AG10803 (cell line): ENCODE measurements around the gene IPO11.

Source experiments
- DNase-seq: peaks from one replicate; pipeline ENCODE4 v3.0.0; 2010; ENCODE audit warnings: low read depth
- H3K4me3 ChIP-seq: 2 replicates; pipeline ENCODE4 v1.5.1; 2011; ENCODE audit warnings: mild to moderate bottlenecking, low read length, control low read depth
- CTCF ChIP-seq: conservative IDR thresholded peaks from 2 replicates; pipeline ENCODE4 v1.5.1; 2011; ENCODE audit warnings: mild to moderate bottlenecking, low read length, control low read depth, inconsistent platforms

IPO11 gene

GRCh38 chr5:62568800-62569432 is 156.4 kb downstream of the IPO11 start:
- DNase-seq = no peak
- no peak overlapping the region for H3K4me3 ChIP-seq
- no peak for TF ChIP-seq CTCF

- no peak for TF ChIP-seq CTCF
- DNase-seq = no peak
- H3K4me3 ChIP-seq = no peak overlapping the region
Observed at GRCh38 chr5:62569470-62569869, 156.9 kb downstream of the IPO11 start.

- no peak for TF ChIP-seq CTCF
- DNase-seq = no peak
Observed at GRCh38 chr5:62572918-62573514, 160.5 kb downstream of the IPO11 start.

GRCh38 chr5:62574599-62574998 is 162.0 kb downstream of the IPO11 start:
- TF ChIP-seq CTCF = no peak
- no peak overlapping the region for H3K4me3 ChIP-seq
- no peak for DNase-seq

More at GRCh38 chr5:62572918-62573514, 160.5 kb downstream of the IPO11 start:
- no peak overlapping the region for H3K4me3 ChIP-seq

GRCh38 chr5:62575066-62575465 is 162.5 kb downstream of the IPO11 start:
- no peak for DNase-seq
- no peak for TF ChIP-seq CTCF
- H3K4me3 ChIP-seq = no peak overlapping the region

GRCh38 chr5:62575489-62575888 is 162.9 kb downstream of the IPO11 start:
- TF ChIP-seq CTCF = no peak
- no peak for DNase-seq
- H3K4me3 ChIP-seq = no peak overlapping the region

- H3K4me3 ChIP-seq = no peak overlapping the region
- DNase-seq = no peak
- no peak for TF ChIP-seq CTCF
Observed at GRCh38 chr5:62576570-62577170, 164.1 kb downstream of the IPO11 start.
